ENCODE results near the gene SORBS1. TPM values are rescaled to one million over a fixed set of nuclear protein-coding genes. Genes with fewer than 3 reads are reported as not detected.
A peak's percentile ranks its signal among the peaks of the same experiment; 100 is the strongest.

SORBS1 gene
- total RNA-seq, 4 donors from 2014 or later: 92.2 to 308 (median 150) TPM

DNA sequence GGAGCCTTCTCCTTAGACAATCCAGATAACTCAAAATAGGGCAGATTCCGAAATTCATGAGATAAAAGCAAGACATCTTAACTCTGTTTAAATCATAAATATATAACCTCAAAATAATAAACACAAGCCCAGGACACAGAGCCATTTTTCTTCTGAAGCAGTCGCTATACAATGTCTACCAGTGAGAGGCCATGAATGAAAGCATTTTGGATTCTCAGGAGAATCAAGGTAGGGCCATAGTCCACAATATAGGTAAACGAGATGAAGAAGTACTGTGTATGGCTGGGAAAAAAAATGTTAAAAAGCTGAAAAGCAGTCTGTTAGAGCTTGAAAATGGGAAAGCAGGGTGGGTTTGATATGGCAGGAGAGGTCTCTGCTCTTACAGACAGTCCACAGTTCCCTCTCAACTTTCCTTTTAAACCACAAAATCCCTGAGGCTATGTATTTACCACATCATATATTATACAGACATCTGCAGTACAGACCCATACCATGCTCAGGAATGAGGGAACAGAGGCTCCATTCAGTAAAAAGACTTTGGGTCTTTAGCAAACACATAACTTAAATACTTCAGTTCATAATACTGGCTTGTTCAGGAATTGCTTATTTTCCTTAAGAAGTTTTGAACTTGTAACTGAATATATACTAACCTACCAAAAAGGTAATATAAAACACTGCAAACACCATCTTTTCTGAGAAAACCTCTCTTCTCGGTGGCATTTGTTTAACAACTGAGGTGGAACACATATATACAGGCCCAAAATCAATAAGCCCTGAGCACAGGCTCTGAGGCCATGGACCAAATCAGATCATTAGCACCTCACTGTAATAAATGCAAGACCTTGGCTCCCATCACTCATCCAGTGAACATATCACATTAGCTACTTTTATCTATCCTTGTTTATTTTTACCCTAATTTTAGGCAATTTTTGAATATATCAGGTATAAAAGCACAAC, 109.3 kb downstream of the SORBS1 start:
- H3K36me3 ChIP-seq: no peaks in the 10 kb centered on the region
- DNase-seq: no peak
- in situ Hi-C loops (cut with MboI; ENCODE audit: low pct_ligation_motif_present in 1 of 4, low pct_unique_long_range_greater_than_20kb in 1 of 4, low sequenced_read_pairs in 3 of 4) (no loop called here), intact Hi-C loops (cut with DNase I; ENCODE audit: low total_unique reads) (no loop called here)
- no peaks in the 10 kb centered on the region for H3K27me3 ChIP-seq
- H3K4me3 ChIP-seq: no peak overlapping the region
- peaks cover 9 to 33% (median 16%) of the 10 kb centered on the region in 4 donors for H3K4me1 ChIP-seq
- TF ChIP-seq, protein P1, sequence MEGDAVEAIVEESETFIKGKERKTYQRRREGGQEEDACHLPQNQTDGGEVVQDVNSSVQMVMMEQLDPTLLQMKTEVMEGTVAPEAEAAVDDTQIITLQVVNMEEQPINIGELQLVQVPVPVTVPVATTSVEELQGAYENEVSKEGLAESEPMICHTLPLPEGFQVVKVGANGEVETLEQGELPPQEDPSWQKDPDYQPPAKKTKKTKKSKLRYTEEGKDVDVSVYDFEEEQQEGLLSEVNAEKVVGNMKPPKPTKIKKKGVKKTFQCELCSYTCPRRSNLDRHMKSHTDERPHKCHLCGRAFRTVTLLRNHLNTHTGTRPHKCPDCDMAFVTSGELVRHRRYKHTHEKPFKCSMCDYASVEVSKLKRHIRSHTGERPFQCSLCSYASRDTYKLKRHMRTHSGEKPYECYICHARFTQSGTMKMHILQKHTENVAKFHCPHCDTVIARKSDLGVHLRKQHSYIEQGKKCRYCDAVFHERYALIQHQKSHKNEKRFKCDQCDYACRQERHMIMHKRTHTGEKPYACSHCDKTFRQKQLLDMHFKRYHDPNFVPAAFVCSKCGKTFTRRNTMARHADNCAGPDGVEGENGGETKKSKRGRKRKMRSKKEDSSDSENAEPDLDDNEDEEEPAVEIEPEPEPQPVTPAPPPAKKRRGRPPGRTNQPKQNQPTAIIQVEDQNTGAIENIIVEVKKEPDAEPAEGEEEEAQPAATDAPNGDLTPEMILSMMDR (IDR thresholded peaks at IDR 0.05): no peak
- no peak for TF ChIP-seq EP300 (IDR thresholded peaks at IDR 0.05; ENCODE audit: low read depth)
- TF ChIP-seq POLR2AphosphoS5 (IDR thresholded peaks at IDR 0.05): no peak
- no peak for TF ChIP-seq POLR2A (IDR thresholded peaks at IDR 0.05)
- no peaks in the 10 kb centered on the region for H3K9me3 ChIP-seq
- peak overlapping the region; percentile 67 to 89 (median 88) for H3K27ac ChIP-seq
- 51 to 64% methylated on average over 4 of the region's 4 CpGs for WGBS, 2 donors (ENCODE audit: low coverage in 1 of 2)

DNA sequence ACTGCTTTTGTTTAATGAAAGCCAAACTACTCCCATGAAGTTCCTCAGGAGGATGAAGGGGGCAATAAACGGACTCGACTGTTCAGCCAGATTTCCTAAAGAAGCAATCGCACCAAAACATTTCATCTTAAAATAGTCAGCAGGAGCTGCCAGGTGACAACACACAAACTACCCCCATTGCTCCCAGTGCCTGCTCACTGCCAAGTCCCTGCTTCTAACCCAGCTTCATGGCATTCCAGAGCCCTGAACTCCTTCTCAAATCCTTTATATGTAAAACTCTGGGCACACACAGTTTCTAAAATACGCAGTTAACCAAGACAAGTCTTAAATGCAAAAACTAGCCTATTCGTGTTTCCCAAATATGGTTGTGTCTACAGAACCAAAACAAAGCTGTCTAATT, 110.0 kb downstream of the SORBS1 start:
- TF ChIP-seq POLR2AphosphoS5 (IDR thresholded peaks at IDR 0.05) (no peak), EP300 (IDR thresholded peaks at IDR 0.05; ENCODE audit: low read depth) (no peak), POLR2A (IDR thresholded peaks at IDR 0.05) (no peak)
- TF ChIP-seq, protein P1 (IDR thresholded peaks at IDR 0.05): no peak
- H3K4me3 ChIP-seq: no peak overlapping the region
- no peaks in the 10 kb centered on the region for H3K9me3 ChIP-seq
- WGBS, 2 donors (ENCODE audit: low coverage in 1 of 2): 52 to 80% methylated on average over 1 to 5 of the region's 5 CpGs
- H3K27ac ChIP-seq: peak overlapping the region; percentile 67 to 89 (median 88)
- in situ Hi-C loops (cut with MboI; ENCODE audit: low pct_ligation_motif_present in 1 of 4, low pct_unique_long_range_greater_than_20kb in 1 of 4, low sequenced_read_pairs in 3 of 4): no loop called here
- no peak for DNase-seq
- H3K4me1 ChIP-seq: peaks cover 9 to 36% (median 16%) of the 10 kb centered on the region in 4 donors
- H3K36me3 ChIP-seq: no peaks in the 10 kb centered on the region
- no peaks in the 10 kb centered on the region for H3K27me3 ChIP-seq
- intact Hi-C loops (cut with DNase I; ENCODE audit: low total_unique reads): no loop called here

DNA sequence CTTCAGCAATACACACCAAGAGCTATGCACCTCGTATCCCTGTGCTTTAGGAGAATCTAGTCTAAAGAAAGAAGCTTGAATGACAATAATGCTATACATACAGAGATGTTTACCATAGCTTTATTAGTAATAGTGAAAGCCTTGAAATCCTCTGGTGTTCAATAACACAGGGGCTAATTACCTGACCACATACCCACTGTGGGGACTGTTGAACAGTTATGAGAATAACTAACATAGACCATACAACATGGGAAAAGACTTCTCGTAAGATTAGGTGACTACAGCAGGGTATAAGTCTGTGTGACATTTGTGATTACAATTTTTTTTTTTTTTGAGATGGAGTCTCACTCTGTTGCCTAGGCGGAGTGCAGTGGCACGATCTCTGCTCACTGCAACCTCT, 111.0 kb downstream of the SORBS1 start:
- H3K36me3 ChIP-seq: no peaks in the 10 kb centered on the region
- no peak overlapping the region for H3K4me3 ChIP-seq
- no peaks in the 10 kb centered on the region for H3K9me3 ChIP-seq
- in situ Hi-C loops (cut with MboI; ENCODE audit: low pct_ligation_motif_present in 1 of 4, low pct_unique_long_range_greater_than_20kb in 1 of 4, low sequenced_read_pairs in 3 of 4) (no loop called here), intact Hi-C loops (cut with DNase I; ENCODE audit: low total_unique reads) (loop anchor here (1.0 kb wide), 1 partner anchor 26 kb away; no protein-coding TSS in a partner anchor)
- H3K27me3 ChIP-seq: no peaks in the 10 kb centered on the region
- no peak for DNase-seq
- 80 to 89% methylated on average over 3 to 4 of the region's 4 CpGs for WGBS, 2 donors (ENCODE audit: low coverage in 1 of 2)
- H3K27ac ChIP-seq: peak overlapping the region; percentile 67 to 89 (median 88)
- TF ChIP-seq POLR2A (IDR thresholded peaks at IDR 0.05) (no peak), EP300 (IDR thresholded peaks at IDR 0.05; ENCODE audit: low read depth) (no peak), POLR2AphosphoS5 (IDR thresholded peaks at IDR 0.05) (no peak)
- TF ChIP-seq, protein P1 (IDR thresholded peaks at IDR 0.05): no peak
- peaks cover 14 to 45% (median 24%) of the 10 kb centered on the region in 4 donors for H3K4me1 ChIP-seq

DNA sequence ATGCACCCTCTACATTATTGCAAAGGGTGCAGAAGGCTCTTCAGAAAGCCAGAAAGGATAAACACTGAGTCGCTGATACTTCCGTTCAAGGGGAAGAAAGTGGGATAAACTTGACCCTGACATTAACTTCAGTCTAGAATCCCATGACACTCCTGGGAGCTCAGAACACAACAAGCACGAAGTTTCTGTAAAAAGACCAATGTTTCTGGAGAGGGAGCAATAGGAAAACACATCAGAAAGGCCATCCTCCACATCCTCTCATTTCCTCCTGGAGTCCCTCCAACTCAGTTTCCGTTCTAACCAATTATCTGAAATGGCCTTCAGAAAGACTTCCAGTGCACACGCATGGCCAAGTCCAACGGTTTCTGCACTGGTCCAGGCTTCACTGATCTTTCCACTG, 113.5 kb downstream of the SORBS1 start:
- peak in 1 of 3 donors; percentile 14 for TF ChIP-seq POLR2AphosphoS5 (IDR thresholded peaks at IDR 0.05)
- no peak for TF ChIP-seq EP300 (IDR thresholded peaks at IDR 0.05; ENCODE audit: low read depth)
- TF ChIP-seq, protein P1 (IDR thresholded peaks at IDR 0.05): no peak
- TF ChIP-seq POLR2A (IDR thresholded peaks at IDR 0.05): no peak
- no peaks in the 10 kb centered on the region for H3K36me3 ChIP-seq
- H3K27ac ChIP-seq: peak overlapping the region; percentile 77 to 89 (median 88)
- H3K4me3 ChIP-seq: no peak overlapping the region
- WGBS, 2 donors (ENCODE audit: low coverage in 1 of 2): 36 to 42% methylated on average over 3 to 6 of the region's 6 CpGs
- intact Hi-C loops (cut with DNase I; ENCODE audit: low total_unique reads): loop anchor here (10.0 kb wide), 1 partner anchor 117 kb away; the partner anchor contains the start of gene SORBS1
- no peaks in the 10 kb centered on the region for H3K9me3 ChIP-seq
- in situ Hi-C loops (cut with MboI; ENCODE audit: low pct_ligation_motif_present in 1 of 4, low pct_unique_long_range_greater_than_20kb in 1 of 4, low sequenced_read_pairs in 3 of 4): loop anchor here in 1 of 4 donors (25.0 kb wide), 1 partner anchor 390 kb away; no protein-coding TSS in a partner anchor
- H3K4me1 ChIP-seq: peaks cover 16 to 42% (median 30%) of the 10 kb centered on the region in 4 donors
- no peaks in the 10 kb centered on the region for H3K27me3 ChIP-seq
- DNase-seq: no peak
